Spleen (tissue), 7 donors: ENCODE measurements around the gene STX16.

ENCODE experiments used
- POLR2AphosphoS5 ChIP-seq, 3 donors: sonication (generic); formaldehyde crosslinking; IDR thresholded peaks; one replicate each; pipeline ENCODE4 v1.5.1; 2017; ENCODE audit warnings: antibody characterized with exemption in 3 of 3
- TF ChIP-seq, protein P1 (sequence below), 11 experiments: fragments of 200-600 bp in 7 of 11; fragments of 450-650 bp in 4 of 11; sonication (generic) in 4 of 11; IDR thresholded peaks in 8 of 11; conservative IDR thresholded peaks in 3 of 11; 1 replicate in 7 of 11; 2 replicates in 4 of 11; pipeline versions ENCODE4 v1.4.0 to v1.8.0; 2016 to 2021; ENCODE audit warnings: antibody characterized with exemption in 11 of 11, inconsistent platforms in 4 of 11, mild to moderate bottlenecking in 1 of 11
- donor health status: DM: no; HTN: no; CAD: no; lungs with moderate emphysema.
- donor health status: DM: no; HTN: no; CAD: no.
- donor health status: DM: no; HTN: no; CAD: no.

GRCh38 chr20:58685988-58686387 is 34.9 kb downstream of the STX16 start:
- TF ChIP-seq, protein P1, sequence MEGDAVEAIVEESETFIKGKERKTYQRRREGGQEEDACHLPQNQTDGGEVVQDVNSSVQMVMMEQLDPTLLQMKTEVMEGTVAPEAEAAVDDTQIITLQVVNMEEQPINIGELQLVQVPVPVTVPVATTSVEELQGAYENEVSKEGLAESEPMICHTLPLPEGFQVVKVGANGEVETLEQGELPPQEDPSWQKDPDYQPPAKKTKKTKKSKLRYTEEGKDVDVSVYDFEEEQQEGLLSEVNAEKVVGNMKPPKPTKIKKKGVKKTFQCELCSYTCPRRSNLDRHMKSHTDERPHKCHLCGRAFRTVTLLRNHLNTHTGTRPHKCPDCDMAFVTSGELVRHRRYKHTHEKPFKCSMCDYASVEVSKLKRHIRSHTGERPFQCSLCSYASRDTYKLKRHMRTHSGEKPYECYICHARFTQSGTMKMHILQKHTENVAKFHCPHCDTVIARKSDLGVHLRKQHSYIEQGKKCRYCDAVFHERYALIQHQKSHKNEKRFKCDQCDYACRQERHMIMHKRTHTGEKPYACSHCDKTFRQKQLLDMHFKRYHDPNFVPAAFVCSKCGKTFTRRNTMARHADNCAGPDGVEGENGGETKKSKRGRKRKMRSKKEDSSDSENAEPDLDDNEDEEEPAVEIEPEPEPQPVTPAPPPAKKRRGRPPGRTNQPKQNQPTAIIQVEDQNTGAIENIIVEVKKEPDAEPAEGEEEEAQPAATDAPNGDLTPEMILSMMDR (IDR thresholded peaks at IDR 0.05 in 8 of 11, conservative IDR thresholded peaks at IDR 0.05 in 3 of 11) = no peak
- TF ChIP-seq POLR2AphosphoS5 (IDR thresholded peaks at IDR 0.05) = no peak
